ENCODE data around the gene IGFBPL1. TPM values are rescaled to one million over a fixed set of nuclear protein-coding genes. Genes with fewer than 3 reads are reported as not detected.
"Not testable (repeated sequence)": the region's sequence is repeated elsewhere in the genome, so short reads cannot be mapped to it uniquely, and the experiment has no call there.

Gene IGFBPL1
- total RNA-seq, 1 donor from 2014 or later: not detected

DNA sequence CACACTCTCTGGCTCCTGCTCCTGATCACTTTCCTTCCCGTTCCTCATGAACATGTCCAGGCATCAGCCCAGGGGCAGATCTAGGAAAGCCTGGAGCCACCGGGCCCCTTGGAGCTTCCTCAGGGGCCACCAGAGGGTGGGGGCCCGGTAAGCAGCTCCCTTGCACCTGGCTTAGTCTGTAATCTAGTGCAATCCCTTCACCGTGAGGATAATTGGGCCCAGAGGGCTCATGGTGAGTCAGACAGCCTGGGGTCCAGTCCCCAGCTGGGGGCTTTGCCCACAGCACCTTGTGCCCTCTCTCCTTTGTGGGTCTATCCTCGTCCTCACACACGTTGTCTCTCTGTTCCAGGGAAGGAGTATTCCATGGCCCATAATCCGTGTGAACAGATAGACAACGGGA is 42.1 kb downstream of the IGFBPL1 start:
- no peak overlapping the region for H3K4me3 ChIP-seq (ENCODE audit: low read depth, low read length)
- H3K36me3 ChIP-seq (ENCODE audit: control insufficient read depth, insufficient read depth, low read length): no peaks in the 10 kb centered on the region
- TF ChIP-seq, protein P1, sequence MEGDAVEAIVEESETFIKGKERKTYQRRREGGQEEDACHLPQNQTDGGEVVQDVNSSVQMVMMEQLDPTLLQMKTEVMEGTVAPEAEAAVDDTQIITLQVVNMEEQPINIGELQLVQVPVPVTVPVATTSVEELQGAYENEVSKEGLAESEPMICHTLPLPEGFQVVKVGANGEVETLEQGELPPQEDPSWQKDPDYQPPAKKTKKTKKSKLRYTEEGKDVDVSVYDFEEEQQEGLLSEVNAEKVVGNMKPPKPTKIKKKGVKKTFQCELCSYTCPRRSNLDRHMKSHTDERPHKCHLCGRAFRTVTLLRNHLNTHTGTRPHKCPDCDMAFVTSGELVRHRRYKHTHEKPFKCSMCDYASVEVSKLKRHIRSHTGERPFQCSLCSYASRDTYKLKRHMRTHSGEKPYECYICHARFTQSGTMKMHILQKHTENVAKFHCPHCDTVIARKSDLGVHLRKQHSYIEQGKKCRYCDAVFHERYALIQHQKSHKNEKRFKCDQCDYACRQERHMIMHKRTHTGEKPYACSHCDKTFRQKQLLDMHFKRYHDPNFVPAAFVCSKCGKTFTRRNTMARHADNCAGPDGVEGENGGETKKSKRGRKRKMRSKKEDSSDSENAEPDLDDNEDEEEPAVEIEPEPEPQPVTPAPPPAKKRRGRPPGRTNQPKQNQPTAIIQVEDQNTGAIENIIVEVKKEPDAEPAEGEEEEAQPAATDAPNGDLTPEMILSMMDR (IDR thresholded peaks at IDR 0.05; ENCODE audit: insufficient read depth, low read length, severe bottlenecking): no peak
- FAIRE-seq (no peak), DNase-seq (ENCODE audit: low read depth) (no peak)
- H3K27me3 ChIP-seq (ENCODE audit: control insufficient read depth, insufficient read depth, low read length): no peaks in the 10 kb centered on the region

DNA sequence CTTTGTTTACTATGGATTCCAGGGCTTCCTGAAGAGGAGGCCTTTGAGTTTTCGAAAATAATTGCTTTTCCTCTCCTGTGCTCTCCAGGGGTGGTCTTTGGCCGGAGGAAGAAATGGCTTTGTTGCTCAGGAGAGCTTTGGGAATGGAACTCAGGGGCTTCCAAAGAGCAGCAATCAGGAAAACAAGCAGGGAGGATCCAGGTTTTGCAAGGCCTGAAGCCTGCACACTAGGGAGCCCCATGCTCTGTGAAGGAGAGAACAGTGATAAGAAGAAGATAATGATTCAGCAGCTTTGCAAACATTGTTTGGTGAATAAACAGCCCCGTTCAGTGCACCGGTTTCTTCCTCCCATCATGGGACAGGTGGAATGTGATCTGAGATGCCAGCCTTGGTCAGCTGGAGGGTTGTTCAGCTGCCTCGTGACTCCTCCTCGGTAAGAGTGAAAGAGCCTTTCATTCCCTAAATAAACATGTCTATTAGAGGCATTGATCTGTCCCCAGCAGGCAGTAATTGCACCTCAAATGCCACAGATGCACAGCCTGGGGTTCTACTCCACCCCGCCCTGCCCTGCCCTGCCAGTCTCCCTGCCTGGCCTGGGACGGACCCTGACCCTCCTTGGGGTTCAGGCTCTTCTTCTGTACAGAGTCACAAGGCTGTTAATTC is 43.3 kb downstream of the IGFBPL1 start:
- Histone ChIP-seq H3K27me3 (ENCODE audit: control insufficient read depth, insufficient read depth, low read length) (no peaks in the 10 kb centered on the region), H3K36me3 (ENCODE audit: control insufficient read depth, insufficient read depth, low read length) (no peaks in the 10 kb centered on the region), H3K4me3 (ENCODE audit: low read depth, low read length) (no peak overlapping the region)
- DNase-seq (ENCODE audit: low read depth) (no peak), FAIRE-seq (no peak)
- TF ChIP-seq, protein P1 (IDR thresholded peaks at IDR 0.05; ENCODE audit: insufficient read depth, low read length, severe bottlenecking): no peak

DNA sequence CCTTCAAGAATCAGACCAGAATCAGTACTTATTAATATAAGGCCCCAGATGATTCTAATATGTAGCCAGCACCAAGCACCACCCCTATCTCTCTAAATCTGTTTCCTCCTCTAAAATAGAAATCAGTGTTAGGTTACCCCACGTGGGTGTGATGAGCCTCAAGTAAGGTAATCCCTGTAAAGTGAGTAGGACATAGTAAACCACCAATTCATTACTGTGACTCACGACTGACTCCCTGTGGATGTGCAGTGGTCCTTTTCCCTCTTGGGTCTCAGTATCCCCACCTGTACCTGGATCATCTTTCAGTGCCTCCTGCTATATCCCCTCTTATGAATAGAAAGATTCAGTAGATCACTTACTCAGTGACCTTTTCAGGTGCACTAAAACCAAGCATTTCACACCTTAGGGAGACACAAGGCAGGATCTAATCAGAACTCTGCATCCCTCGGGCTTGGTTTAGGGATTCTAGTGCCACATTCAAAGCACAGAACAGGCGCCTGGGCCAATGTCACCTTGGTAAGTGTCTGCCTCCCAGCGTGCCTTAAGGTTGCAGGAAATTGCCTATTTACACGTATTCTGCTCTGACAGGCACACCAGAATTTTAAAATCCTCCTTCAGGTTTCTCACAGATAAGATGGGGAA is 43.9 kb downstream of the IGFBPL1 start:
- no peak for FAIRE-seq

DNA sequence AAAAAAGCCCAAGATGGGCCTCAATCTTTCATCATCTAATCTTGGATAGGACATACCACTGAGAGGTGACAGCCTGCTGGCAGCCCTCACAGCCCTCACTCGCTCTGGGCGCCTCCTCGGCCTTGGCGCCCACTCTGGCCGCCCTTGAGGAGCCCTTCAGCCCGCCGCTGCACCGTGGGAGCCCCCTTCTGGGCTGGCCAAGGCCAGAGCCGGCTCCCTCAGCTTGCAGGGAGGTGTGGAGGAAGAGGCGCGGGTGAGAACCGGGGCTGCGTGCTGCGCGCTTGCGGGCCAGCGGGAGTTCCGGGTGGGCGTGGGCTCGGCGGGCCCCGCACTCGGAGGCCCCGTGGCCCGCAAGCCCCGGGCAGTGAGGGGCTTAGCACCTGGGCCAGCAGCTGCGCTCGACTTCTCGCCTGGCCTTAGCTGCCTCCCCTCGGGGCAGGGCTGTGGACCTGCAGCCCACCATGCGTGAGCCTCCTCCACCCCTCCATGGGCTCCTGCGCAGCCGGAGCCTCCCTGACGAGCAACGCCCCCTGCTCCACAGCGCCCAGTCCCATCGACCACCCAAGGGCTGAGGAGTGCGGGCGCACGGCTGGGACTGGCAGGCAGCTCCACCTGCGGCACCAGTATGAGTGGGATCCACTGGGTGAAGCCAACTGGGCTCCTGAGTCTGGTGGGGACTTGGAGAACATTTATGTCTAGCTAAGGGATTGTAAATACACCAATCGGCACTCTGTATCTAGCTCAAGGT is 46.7 kb downstream of the IGFBPL1 start:
- FAIRE-seq; DNase-seq (ENCODE audit: low read depth); H3K27me3 ChIP-seq (ENCODE audit: control insufficient read depth, insufficient read depth, low read length): not testable (repeated sequence)

More for the DNA sequence above, 43.9 kb downstream of the IGFBPL1 start:
- TF ChIP-seq, protein P1 (IDR thresholded peaks at IDR 0.05; ENCODE audit: insufficient read depth, low read length, severe bottlenecking): no peak
- Histone ChIP-seq H3K27me3 (ENCODE audit: control insufficient read depth, insufficient read depth, low read length) (no peaks in the 10 kb centered on the region), H3K36me3 (ENCODE audit: control insufficient read depth, insufficient read depth, low read length) (no peaks in the 10 kb centered on the region), H3K4me3 (ENCODE audit: low read depth, low read length) (no peak overlapping the region)
- DNase-seq (ENCODE audit: low read depth): peak; percentile 71

DNA sequence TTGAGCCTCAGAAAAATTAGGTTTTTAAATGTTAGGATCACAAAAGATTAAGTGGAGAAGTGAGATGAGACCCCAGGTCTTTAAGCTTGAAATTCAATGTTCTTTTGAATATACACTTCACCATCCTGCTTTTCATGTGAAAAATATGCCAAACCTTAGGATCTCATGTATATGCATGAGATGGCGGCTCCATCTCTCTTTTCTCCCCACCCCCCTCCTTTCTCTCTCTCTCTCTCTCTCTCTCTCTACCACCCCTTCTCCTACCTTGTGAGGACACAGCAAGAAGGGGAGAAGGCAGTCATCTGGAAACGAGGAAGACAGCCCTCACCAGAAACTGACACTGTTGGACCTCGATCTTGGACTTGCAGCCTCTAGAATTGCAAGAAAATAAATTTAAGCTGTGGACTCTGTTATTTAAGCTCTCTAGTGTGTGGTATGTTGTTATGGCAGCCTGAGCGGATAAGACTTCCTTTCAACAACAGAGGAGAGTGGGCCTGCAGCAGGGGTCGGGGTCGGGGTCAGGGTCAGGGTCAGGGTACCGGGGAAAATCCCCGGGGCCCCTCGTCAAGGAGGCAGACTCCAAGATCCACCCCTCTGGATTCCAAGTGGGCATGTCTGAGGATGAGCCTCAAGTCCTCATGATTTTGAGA is 48.1 kb downstream of the IGFBPL1 start:
- no peak overlapping the region for H3K4me3 ChIP-seq (ENCODE audit: low read depth, low read length)
- no peaks in the 10 kb centered on the region for H3K27me3 ChIP-seq (ENCODE audit: control insufficient read depth, insufficient read depth, low read length)
- TF ChIP-seq, protein P1 (IDR thresholded peaks at IDR 0.05; ENCODE audit: insufficient read depth, low read length, severe bottlenecking): no peak
- no peak for FAIRE-seq
- H3K36me3 ChIP-seq (ENCODE audit: control insufficient read depth, insufficient read depth, low read length): no peaks in the 10 kb centered on the region
- no peak for DNase-seq (ENCODE audit: low read depth)

More for the DNA sequence above, 46.7 kb downstream of the IGFBPL1 start:
- not testable (repeated sequence) for H3K4me3 ChIP-seq (ENCODE audit: low read depth, low read length); H3K36me3 ChIP-seq (ENCODE audit: control insufficient read depth, insufficient read depth, low read length)

DNA sequence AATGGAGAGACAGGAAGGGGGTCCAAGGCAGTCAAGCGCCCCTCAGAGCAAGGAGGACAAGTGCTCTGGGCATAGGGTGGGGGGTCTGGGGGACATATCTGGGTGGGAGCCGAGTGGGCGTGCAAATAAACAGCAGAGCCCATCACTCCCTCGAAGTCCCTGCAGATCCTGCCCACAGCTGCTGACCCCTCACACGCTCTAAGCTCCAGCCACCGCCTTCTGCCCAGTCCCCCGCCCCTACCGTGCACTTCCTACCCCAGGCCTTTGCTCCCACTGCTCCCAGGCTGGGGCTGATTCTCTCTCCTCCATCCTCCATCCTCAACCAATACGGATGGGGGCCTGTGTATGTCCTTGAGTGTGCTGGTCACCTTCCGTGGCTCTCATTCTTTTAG is 48.7 kb downstream of the IGFBPL1 start:
- no peak overlapping the region for H3K4me3 ChIP-seq (ENCODE audit: low read depth, low read length)
- DNase-seq (ENCODE audit: low read depth): no peak
- TF ChIP-seq, protein P1 (IDR thresholded peaks at IDR 0.05; ENCODE audit: insufficient read depth, low read length, severe bottlenecking): no peak
- no peak for FAIRE-seq
- H3K27me3 ChIP-seq (ENCODE audit: control insufficient read depth, insufficient read depth, low read length): no peaks in the 10 kb centered on the region
- H3K36me3 ChIP-seq (ENCODE audit: control insufficient read depth, insufficient read depth, low read length): no peaks in the 10 kb centered on the region
